IPS-18c (cell line): ENCODE measurements around the gene CREBBP.
"Not testable (repeated sequence)": the region's sequence is repeated elsewhere in the genome, so short reads cannot be mapped to it uniquely, and the experiment has no call there.

ENCODE experiments used
- H3K4me3 ChIP-seq: 2 replicates; pipeline ENCODE4 v1.7.0; 2013; ENCODE audit warnings: low read depth, mild to moderate bottlenecking, low read length, moderate library complexity; ENCODE audit not compliant: insufficient read depth
- H3K9me3 ChIP-seq: one replicate; pipeline ENCODE4 v1.6.1; 2013; ENCODE audit warnings: mild to moderate bottlenecking, low read length, moderate library complexity; ENCODE audit not compliant: control insufficient read depth, insufficient read depth

CREBBP gene

GRCh38 chr16:3880623-3881498 lies at the start of gene CREBBP:
Gene CREBBP, minus strand, starts transcription at chr16:3880713. Its CDS starts 797 bp downstream, at chr16:3879916.
- peaks cover 2% of the 10 kb centered on the region for H3K9me3 ChIP-seq
- peak within 1 kb of the TSS; percentile 59 for H3K4me3 ChIP-seq

- H3K9me3 ChIP-seq = not testable (repeated sequence)
Measured at GRCh38 chr16:3927147-3927546, 46.6 kb upstream of the CREBBP start.

GRCh38 chr16:3924763-3925162 lies 44.2 kb upstream of the CREBBP start:
- Histone ChIP-seq H3K9me3 (no peaks in the 10 kb centered on the region), H3K4me3 (no peak overlapping the region)

More at GRCh38 chr16:3927147-3927546, 46.6 kb upstream of the CREBBP start:
- not testable (repeated sequence) for H3K4me3 ChIP-seq

- Histone ChIP-seq H3K9me3 (no peaks in the 10 kb centered on the region), H3K4me3 (no peak overlapping the region)
Measured at GRCh38 chr16:3922241-3922640, 41.7 kb upstream of the CREBBP start.

- Histone ChIP-seq H3K4me3 (no peak overlapping the region), H3K9me3 (peaks cover 2% of the 10 kb centered on the region)
Measured at GRCh38 chr16:3920206-3920605, 39.7 kb upstream of the CREBBP start.

GRCh38 chr16:3919413-3919812 lies 38.9 kb upstream of the CREBBP start:
- Histone ChIP-seq H3K9me3 (peaks cover 2% of the 10 kb centered on the region), H3K4me3 (no peak overlapping the region)

- H3K9me3 ChIP-seq = peaks cover 2% of the 10 kb centered on the region
- no peak overlapping the region for H3K4me3 ChIP-seq
Measured at GRCh38 chr16:3915426-3916260, 35.1 kb upstream of the CREBBP start.

GRCh38 chr16:3912897-3913296 lies 32.4 kb upstream of the CREBBP start:
- Histone ChIP-seq H3K9me3 (peaks cover 2% of the 10 kb centered on the region), H3K4me3 (no peak overlapping the region)

- Histone ChIP-seq H3K4me3 (no peak overlapping the region; the same call in 1 of the 2 replicates), H3K9me3 (peaks cover 2% of the 10 kb centered on the region)
Measured at GRCh38 chr16:3912373-3912772, 31.9 kb upstream of the CREBBP start.

GRCh38 chr16:3911741-3912140 lies 31.2 kb upstream of the CREBBP start:
- not testable (repeated sequence) for H3K4me3 ChIP-seq, H3K9me3 ChIP-seq

- H3K4me3 ChIP-seq = no peak overlapping the region
- no peaks in the 10 kb centered on the region for H3K9me3 ChIP-seq
Measured at GRCh38 chr16:3909791-3910583, 29.5 kb upstream of the CREBBP start.

- H3K9me3 ChIP-seq = no peaks in the 10 kb centered on the region
- H3K4me3 ChIP-seq = no peak overlapping the region
Measured at GRCh38 chr16:3908951-3909437, 28.5 kb upstream of the CREBBP start.

- H3K4me3 ChIP-seq = no peak overlapping the region
- H3K9me3 ChIP-seq = no peaks in the 10 kb centered on the region
Measured at GRCh38 chr16:3907586-3907985, 27.1 kb upstream of the CREBBP start.

GRCh38 chr16:3906363-3906762 lies 25.9 kb upstream of the CREBBP start:
- no peak overlapping the region for H3K4me3 ChIP-seq
- no peaks in the 10 kb centered on the region for H3K9me3 ChIP-seq

GRCh38 chr16:3904875-3905274 lies 24.4 kb upstream of the CREBBP start:
- no peak overlapping the region for H3K4me3 ChIP-seq
- no peaks in the 10 kb centered on the region for H3K9me3 ChIP-seq

GRCh38 chr16:3890091-3890490 lies 9.6 kb upstream of the CREBBP start:
- Histone ChIP-seq H3K9me3 (no peaks in the 10 kb centered on the region), H3K4me3 (no peak overlapping the region)

GRCh38 chr16:3889059-3889458 lies 8.5 kb upstream of the CREBBP start:
- H3K9me3 ChIP-seq = no peaks in the 10 kb centered on the region
- no peak overlapping the region for H3K4me3 ChIP-seq
